Sigmoid colon (tissue), 4 donors: ENCODE measurements around the gene SMAD3.
"Not testable (repeated sequence)": the region's sequence is repeated elsewhere in the genome, so short reads cannot be mapped to it uniquely, and the experiment has no call there.

ENCODE experiments used
- EP300 ChIP-seq, 4 donors: sonication (generic); formaldehyde crosslinking; IDR thresholded peaks; one replicate each; pipeline ENCODE4 v1.6.1; 2017; ENCODE audit warnings: antibody characterized with exemption in 4 of 4
- POLR2A ChIP-seq, 2 donors: fragments of 450-650 bp; IDR thresholded peaks; one replicate each; pipeline ENCODE4 v1.6.1; 2016; ENCODE audit warnings: antibody characterized with exemption in 2 of 2, mild to moderate bottlenecking in 2 of 2, moderate library complexity in 2 of 2
- POLR2AphosphoS5 ChIP-seq, 4 donors: sonication (generic); formaldehyde crosslinking; IDR thresholded peaks; one replicate each; pipeline ENCODE4 v1.6.1; 2017; ENCODE audit warnings: antibody characterized with exemption in 4 of 4
- TF ChIP-seq, protein P1 (sequence below), 4 experiments: fragments of 450-650 bp in 3 of 4; fragments of 200-600 bp in 1 of 4; IDR thresholded peaks; one replicate each; pipeline ENCODE4 v1.5.1; 2016 to 2019; ENCODE audit warnings: antibody characterized with exemption in 4 of 4, mild to moderate bottlenecking in 3 of 4, moderate library complexity in 2 of 4

DNA sequence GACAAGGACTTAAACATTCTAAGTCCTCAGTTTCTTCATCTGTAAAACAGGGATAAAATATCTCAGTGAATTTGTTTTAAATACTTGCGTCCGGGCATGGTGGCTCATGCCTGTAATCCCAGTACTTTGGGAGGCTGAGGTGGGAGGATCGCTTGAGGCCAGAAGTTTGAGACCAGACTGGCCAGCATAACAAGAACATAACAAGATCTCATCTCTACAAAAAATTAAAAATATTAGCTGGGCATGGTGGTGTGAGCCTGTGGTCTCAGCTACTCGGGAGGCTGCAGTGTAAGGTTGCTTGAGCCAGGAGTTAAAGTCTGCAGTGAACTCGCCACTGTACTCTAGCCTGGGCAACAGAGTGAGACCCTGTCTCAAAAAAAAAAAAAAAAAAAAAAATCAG, 57.4 kb downstream of the SMAD3 start:
- TF ChIP-seq POLR2AphosphoS5, EP300, POLR2A (IDR thresholded peaks at IDR 0.05): not testable (repeated sequence)
- TF ChIP-seq, protein P1, sequence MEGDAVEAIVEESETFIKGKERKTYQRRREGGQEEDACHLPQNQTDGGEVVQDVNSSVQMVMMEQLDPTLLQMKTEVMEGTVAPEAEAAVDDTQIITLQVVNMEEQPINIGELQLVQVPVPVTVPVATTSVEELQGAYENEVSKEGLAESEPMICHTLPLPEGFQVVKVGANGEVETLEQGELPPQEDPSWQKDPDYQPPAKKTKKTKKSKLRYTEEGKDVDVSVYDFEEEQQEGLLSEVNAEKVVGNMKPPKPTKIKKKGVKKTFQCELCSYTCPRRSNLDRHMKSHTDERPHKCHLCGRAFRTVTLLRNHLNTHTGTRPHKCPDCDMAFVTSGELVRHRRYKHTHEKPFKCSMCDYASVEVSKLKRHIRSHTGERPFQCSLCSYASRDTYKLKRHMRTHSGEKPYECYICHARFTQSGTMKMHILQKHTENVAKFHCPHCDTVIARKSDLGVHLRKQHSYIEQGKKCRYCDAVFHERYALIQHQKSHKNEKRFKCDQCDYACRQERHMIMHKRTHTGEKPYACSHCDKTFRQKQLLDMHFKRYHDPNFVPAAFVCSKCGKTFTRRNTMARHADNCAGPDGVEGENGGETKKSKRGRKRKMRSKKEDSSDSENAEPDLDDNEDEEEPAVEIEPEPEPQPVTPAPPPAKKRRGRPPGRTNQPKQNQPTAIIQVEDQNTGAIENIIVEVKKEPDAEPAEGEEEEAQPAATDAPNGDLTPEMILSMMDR (IDR thresholded peaks at IDR 0.05), result not testable (repeated sequence)
